NT2/D1 (cell line): ENCODE measurements around the gene IFI35.

Experiments used
- DNase-seq: peaks from one replicate; pipeline ENCODE4 v3.0.0-alpha.2; 2011; ENCODE audit warnings: low read depth, low spot score
- H3K27me3 ChIP-seq: 2 replicates; pipeline ENCODE4 v1.6.0; 2011; ENCODE audit warnings: mild to moderate bottlenecking; ENCODE audit not compliant: insufficient read length, insufficient read depth
- H3K36me3 ChIP-seq: 2 replicates; pipeline ENCODE4 v1.6.1; 2011; ENCODE audit warnings: mild to moderate bottlenecking, low read length, mixed read lengths; ENCODE audit not compliant: insufficient read depth, insufficient read length
- H3K4me1 ChIP-seq: 2 replicates; pipeline ENCODE4 v1.5.1; 2011; ENCODE audit not compliant: insufficient read depth, insufficient read length
- H3K4me3 ChIP-seq: 2 replicates; pipeline ENCODE4 v1.5.1; 2011; ENCODE audit warnings: low read depth; ENCODE audit not compliant: insufficient read length
- H3K9ac ChIP-seq: 2 replicates; pipeline ENCODE4 v1.6.0; 2011; ENCODE audit warnings: low read depth; ENCODE audit not compliant: insufficient read length
- H3K9me3 ChIP-seq: 2 replicates; pipeline ENCODE4 v1.5.1; 2011; ENCODE audit warnings: mild to moderate bottlenecking, low read length; ENCODE audit not compliant: insufficient read depth
- SUZ12 ChIP-seq: IDR thresholded peaks from 2 replicates; pipeline ENCODE4 v1.6.1; 2011; ENCODE audit not compliant: insufficient read length, insufficient read depth; ENCODE audit errors: extremely low read depth
- YY1 ChIP-seq: IDR thresholded peaks from 2 replicates; pipeline ENCODE4 v1.6.1; 2011; ENCODE audit not compliant: insufficient read length, insufficient read depth
- ZNF274 ChIP-seq: IDR thresholded peaks from 2 replicates; pipeline ENCODE4 v1.6.1; 2011; ENCODE audit warnings: mild to moderate bottlenecking, low read depth, low read length

The IFI35 gene

DNA sequence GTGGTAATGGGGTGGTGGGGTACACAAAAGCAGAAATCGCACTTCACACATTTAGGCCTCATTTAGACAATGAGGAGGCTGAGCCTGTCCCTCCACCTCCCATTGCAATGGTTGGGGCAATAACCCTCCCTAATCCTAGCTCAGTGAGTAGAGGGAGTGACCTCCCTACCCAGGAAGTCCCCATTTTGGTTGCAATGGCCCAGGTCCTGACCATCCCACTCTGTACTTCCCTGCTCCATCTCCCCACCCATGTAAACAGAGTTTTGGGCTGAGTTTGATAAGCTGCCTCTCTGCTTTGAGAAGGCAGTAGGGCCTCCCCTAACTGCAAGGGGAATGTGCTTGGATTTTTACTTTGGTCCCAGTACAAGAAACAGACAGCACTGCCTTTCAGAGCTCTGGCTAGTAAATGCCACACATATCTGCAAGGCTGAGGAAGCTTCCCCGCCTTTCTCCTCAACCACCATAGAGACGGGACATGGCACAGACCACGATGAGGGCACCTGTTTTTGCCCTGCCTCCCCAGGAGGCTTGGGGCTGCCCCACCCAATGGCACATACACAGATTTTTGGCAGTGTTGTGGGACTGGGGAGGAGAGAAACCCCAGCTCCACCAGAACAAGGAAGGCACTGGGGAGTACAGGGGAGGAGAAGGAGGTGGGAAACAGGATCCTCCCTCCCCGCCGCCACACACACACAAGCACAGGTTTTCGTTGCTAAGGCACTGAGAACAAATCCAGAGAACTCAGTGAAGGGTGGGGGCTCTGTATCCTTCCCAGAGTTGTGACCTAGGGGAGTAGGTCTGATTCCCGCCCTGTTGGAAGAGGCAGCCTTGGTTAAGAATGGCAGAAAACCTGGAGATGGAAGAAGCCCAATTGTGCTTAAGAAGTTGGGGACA, 8.3 kb downstream of the IFI35 start:
- Histone ChIP-seq H3K9ac (no peak overlapping the region), H3K4me1 (peaks cover 34% of the 10 kb centered on the region), H3K4me3 (no peak overlapping the region), H3K27me3 (no peaks in the 10 kb centered on the region), H3K9me3 (no peaks in the 10 kb centered on the region), H3K36me3 (peaks cover 59% of the 10 kb centered on the region)
- DNase-seq: no peak
- TF ChIP-seq YY1 (no peak), ZNF274 (no peak), SUZ12 (no peak)

DNA sequence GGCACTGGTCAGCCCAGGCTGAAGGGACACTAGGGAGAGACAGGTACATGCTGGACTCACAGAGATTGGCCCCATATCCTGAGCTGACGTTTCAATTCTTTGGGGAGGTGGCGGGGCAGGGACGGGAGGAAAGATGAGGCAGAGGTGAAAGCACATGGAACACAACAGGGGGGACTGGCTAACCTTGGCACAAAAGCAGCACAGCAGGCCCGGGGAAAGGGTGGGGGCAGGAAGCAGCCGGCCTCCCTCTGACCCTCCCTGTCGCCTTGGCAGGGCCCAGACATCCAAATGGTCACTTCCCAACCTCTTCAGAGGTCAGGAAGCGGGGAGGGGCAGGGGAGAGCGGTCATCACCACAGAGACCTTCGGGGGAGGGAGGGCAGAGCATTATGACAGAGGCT, 9.0 kb downstream of the IFI35 start:
- TF ChIP-seq YY1: no peak
- no peak for DNase-seq
- no peak overlapping the region for H3K9ac ChIP-seq
- H3K9me3 ChIP-seq: no peaks in the 10 kb centered on the region
- peaks cover 37% of the 10 kb centered on the region for H3K4me1 ChIP-seq
- H3K27me3 ChIP-seq: no peaks in the 10 kb centered on the region
- peaks cover 61% of the 10 kb centered on the region for H3K36me3 ChIP-seq
- H3K4me3 ChIP-seq: no peak overlapping the region

DNA sequence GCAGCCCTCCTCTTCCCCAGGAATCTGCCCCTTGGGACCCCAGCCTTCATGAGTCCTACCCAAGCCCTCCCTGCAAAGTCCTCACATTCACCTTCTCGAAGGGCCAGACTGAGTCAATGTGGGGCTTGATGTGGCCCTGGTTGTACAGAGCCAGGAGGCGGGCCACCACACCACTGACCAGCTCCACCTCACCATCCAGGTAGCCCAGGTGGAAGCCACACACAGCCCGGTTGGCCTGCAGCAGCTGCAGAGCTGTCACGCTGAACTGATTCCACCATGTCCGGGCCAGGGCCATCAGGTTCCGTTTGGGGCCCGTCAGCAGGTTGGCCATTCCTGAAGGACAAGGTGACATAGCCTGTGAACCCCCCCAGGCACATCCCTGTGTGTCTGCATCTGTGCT, 9.6 kb downstream of the IFI35 start:
- H3K9ac ChIP-seq: no peak overlapping the region
- peaks cover 61% of the 10 kb centered on the region for H3K36me3 ChIP-seq
- no peak for TF ChIP-seq SUZ12
- no peak for TF ChIP-seq ZNF274
- no peak for TF ChIP-seq YY1

DNA sequence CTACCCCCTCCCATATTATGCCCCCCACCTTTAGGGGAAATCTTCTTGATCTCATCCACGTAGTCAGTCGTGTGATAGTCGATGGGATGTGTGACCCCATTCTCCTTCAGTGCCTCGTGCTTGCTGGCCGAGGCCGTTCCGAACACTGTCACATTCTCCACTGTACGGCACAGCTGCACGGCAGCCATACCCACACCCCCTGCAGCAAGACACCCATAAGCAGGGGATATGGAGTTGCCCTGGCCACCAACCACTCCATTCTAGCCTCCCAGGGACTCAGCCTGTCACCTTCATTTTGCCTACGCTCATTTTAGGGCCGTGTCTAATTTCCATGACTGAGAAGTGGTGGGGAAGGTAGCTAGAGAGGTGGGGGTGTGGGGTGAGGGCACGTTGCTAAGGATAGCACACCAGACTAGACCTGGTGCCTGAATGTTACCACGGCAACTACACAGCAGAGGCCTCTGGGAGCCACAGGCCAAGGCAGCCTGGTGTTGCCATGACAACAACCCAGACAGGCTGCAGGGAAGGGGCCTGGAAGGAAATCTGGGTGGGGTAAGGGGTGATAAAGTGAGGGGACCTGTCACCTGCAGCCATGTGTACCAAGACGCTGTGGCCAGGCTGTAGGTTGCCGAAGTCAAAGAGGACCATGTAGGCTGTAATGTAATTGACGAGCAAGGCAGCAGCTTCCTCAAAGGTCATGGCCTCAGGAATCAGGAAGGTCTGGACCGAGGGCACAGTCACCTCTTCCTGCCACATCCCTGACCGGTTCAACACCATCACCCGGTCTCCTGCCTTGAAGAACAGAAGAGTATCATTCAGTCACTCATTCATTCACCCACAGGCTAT, 11.6 kb downstream of the IFI35 start:
- no peaks in the 10 kb centered on the region for H3K27me3 ChIP-seq
- no peaks in the 10 kb centered on the region for H3K9me3 ChIP-seq
- no peak overlapping the region for H3K9ac ChIP-seq
- no peak for TF ChIP-seq YY1
- TF ChIP-seq SUZ12: no peak
- TF ChIP-seq ZNF274: no peak
- H3K4me3 ChIP-seq: no peak overlapping the region
- DNase-seq: no peak
- peaks cover 57% of the 10 kb centered on the region for H3K36me3 ChIP-seq
- peaks cover 28% of the 10 kb centered on the region for H3K4me1 ChIP-seq

More for the DNA sequence above, 9.6 kb downstream of the IFI35 start:
- H3K27me3 ChIP-seq: no peaks in the 10 kb centered on the region
- no peak for DNase-seq
- no peaks in the 10 kb centered on the region for H3K9me3 ChIP-seq
- H3K4me1 ChIP-seq: peaks cover 37% of the 10 kb centered on the region
- no peak overlapping the region for H3K4me3 ChIP-seq

DNA sequence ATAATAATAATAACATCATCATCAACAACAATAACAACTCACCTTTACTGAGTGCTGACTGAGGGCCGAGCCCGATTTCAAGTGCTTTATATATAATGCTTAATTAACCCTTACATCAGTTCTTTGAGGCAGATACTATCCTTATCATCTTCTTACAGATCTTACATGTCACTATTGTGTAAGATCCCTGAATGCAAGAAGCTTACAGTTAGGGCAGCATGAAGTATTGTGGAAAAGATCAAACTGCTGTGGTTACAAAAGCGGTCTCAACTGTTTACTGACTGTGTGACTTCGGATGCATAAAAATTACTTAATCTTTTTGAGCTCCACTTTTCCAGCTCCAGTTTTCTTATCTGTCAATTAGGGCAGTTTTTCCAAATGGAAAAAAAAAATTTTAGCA, 12.3 kb downstream of the IFI35 start:
- no peak for DNase-seq
- Histone ChIP-seq H3K4me1 (peaks cover 27% of the 10 kb centered on the region), H3K36me3 (peaks cover 50% of the 10 kb centered on the region), H3K9ac (no peak overlapping the region), H3K27me3 (no peaks in the 10 kb centered on the region), H3K9me3 (no peaks in the 10 kb centered on the region), H3K4me3 (no peak overlapping the region)
- TF ChIP-seq YY1 (no peak), SUZ12 (no peak), ZNF274 (no peak)

DNA sequence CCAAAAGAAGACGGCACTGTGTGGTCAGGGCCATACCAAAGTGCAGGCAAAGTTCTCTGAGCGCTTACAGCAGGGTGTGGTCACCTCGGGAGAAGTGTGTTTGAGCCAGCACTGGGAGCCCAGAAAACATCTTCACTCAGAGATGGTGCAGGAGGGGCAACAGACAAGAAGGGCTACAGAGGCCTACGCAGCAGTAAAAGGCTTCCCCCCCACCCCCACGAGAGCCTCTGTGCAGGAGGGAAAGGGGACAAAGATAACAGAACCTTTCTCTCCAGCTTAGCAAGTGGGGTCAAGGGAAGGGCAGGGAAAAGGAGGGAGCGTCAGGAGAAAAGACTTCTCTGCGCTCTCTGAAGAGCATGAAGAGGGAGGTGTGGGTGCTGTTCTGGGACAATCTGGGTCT, 12.8 kb downstream of the IFI35 start:
- H3K9ac ChIP-seq: peak overlapping the region; percentile 62
- no peak for DNase-seq
- H3K27me3 ChIP-seq: no peaks in the 10 kb centered on the region
- H3K4me3 ChIP-seq: no peak overlapping the region
- peaks cover 23% of the 10 kb centered on the region for H3K4me1 ChIP-seq
- no peaks in the 10 kb centered on the region for H3K9me3 ChIP-seq
- H3K36me3 ChIP-seq: peaks cover 45% of the 10 kb centered on the region
- no peak for TF ChIP-seq ZNF274
- TF ChIP-seq YY1: no peak
- TF ChIP-seq SUZ12: no peak

DNA sequence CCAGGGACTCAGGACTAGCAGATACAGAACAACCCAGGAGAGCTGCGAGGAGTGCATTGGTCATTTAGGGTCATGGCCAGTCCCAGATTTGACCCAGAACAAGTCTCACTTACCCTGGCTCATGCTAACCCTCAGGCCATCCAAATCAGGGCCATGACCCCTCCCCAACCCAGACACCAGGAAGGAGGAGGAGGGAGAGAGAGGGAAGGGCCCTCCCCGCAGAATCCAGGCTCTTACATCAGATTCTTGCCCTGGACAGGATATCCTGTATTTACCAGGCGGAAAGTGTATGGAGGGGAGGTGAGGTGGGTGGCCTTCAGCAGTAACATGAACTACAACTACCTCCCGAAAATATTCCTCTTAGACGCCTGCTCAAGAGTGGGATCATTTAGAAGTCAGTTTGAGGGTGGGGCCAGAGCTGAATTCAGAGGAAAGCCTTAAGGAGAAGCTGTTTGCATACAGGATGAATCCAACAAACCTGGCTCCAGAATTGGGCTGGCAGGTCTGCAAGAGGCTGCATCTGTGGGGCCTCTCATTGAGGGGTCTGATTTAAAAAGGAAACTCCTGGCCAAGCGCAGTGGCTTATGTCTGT, 13.5 kb downstream of the IFI35 start:
- TF ChIP-seq SUZ12 (no peak), ZNF274 (no peak), YY1 (no peak)
- peaks cover 40% of the 10 kb centered on the region for H3K36me3 ChIP-seq
- peaks cover 21% of the 10 kb centered on the region for H3K4me1 ChIP-seq
- H3K4me3 ChIP-seq: peak overlapping the region; percentile 13
- peak overlapping the region; percentile 62 for H3K9ac ChIP-seq
- no peak for DNase-seq
- H3K9me3 ChIP-seq: no peaks in the 10 kb centered on the region
- no peaks in the 10 kb centered on the region for H3K27me3 ChIP-seq
